Muscle layer of duodenum (tissue), 2 donors: ENCODE data around the gene ZNF569.
A peak's percentile ranks its signal among the peaks of the same experiment; 100 is the strongest.
"Not testable (repeated sequence)": the region's sequence is repeated elsewhere in the genome, so short reads cannot be mapped to it uniquely, and the experiment has no call there.

Source experiments
- H3K27ac ChIP-seq: one replicate; pipeline ENCODE4 v1.7.0; 2013; ENCODE audit warnings: mild to moderate bottlenecking, low read length
- H3K27me3 ChIP-seq: one replicate; pipeline ENCODE4 v1.7.0; 2013; ENCODE audit warnings: low read depth, mild to moderate bottlenecking, control low read depth, low read length
- H3K36me3 ChIP-seq, 2 donors: one replicate each; pipeline ENCODE4 v1.7.0; 2013; ENCODE audit warnings: low read length in 2 of 2, control low read depth in 1 of 2, mild to moderate bottlenecking in 1 of 2; ENCODE audit not compliant: insufficient read depth in 2 of 2, control insufficient read depth in 1 of 2
- H3K4me1 ChIP-seq, 2 donors: one replicate each; pipeline ENCODE4 v1.7.0; 2013; ENCODE audit warnings: low read length in 2 of 2, mild to moderate bottlenecking in 2 of 2, control low read depth in 1 of 2, moderate library complexity in 1 of 2; ENCODE audit not compliant: insufficient read depth in 2 of 2, control insufficient read depth in 1 of 2
- H3K4me3 ChIP-seq, 2 donors: one replicate each; pipeline ENCODE4 v1.7.0; 2013; ENCODE audit warnings: low read length in 2 of 2, low read depth in 1 of 2, mild to moderate bottlenecking in 1 of 2
- H3K9me3 ChIP-seq, 2 donors: one replicate each; pipeline ENCODE4 v1.7.0; 2013; ENCODE audit warnings: low read length in 2 of 2, control low read depth in 1 of 2, mild to moderate bottlenecking in 1 of 2; ENCODE audit not compliant: control insufficient read depth in 1 of 2
- donor health status: healthy.

The ZNF569 gene

DNA sequence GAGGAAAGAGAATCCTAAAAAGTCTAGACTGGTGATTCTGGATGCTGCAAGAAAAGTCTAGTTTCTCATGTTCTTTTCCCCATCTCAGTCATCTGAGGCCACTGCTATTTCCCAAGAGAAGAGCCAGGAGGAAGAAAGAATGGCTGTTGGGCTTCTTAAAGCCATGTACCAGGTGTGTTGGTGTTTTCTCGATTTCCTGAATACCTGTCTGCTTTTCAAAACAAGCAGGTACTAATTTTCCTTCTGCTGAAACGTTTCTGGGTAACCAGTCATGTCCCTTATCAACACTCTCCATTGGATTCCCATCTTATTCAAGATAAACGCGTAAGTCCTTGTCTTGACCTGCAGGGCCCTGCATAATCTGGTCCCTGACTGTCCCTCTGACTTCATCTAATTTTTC, 3.0 kb upstream of the ZNF569 start:
- Histone ChIP-seq H3K4me1 (peaks cover 0 to 16% of the 10 kb centered on the region in 2 donors), H3K36me3 (peaks cover 4 to 32% of the 10 kb centered on the region in 2 donors), H3K9me3 (peaks cover 4 to 10% of the 10 kb centered on the region in 2 donors), H3K27ac (no peak overlapping the region), H3K4me3 (peak overlapping the region; percentile 81 to 86), H3K27me3 (no peaks in the 10 kb centered on the region)

DNA sequence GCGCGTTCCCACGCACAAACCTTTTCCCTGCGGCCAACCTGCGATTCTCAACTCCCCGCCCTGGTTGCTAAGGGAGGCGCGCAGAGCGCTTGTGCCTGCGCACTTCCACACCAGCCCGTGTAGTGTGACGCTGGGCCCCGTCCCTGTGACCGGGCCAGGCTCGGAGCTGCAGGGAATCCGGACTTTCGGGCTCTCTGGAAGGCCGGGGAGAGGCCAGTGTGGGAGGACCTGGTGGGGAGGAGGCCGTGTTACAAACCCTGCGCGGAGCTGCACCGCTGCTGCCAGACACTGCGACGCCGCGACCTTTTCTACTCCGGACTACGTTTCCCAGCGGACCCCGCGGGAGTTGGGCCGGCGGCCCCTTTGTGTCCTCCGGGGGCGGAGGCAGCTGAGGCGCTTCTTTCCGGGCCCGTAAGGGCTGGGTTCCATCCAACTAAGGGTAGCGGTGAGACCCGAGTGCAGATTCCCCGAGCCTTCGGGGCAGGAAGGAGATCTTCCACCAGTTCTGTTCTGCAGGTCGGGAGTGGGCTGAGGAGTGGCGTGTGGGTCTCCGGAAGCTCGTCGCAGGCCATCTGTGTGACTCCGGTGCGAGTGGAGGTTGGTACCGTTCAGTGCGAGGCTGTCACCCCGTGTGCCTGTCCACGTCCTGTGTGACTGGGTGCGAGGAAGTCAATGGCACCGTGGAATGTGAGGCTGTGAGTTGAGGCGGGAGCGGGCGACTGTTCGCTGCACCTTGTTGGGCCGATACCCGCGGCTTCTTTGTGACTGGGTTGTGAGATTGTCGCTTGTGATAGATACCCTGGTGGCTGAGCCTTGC, 1.9 kb upstream of the ZNF569 start, which contains the start of gene ZNF570:
Gene ZNF570, plus strand, starts transcription at position 396 of the 817 bp plus-strand sequence. CDS start 999 bp downstream, outside the sequence.
- H3K4me3 ChIP-seq = peak within 1 kb of the TSS; percentile 81 to 86
- peak within 1 kb of the TSS; percentile 82 for H3K27ac ChIP-seq
- H3K36me3 ChIP-seq = peaks cover 4 to 32% of the 10 kb centered on the region in 2 donors
- H3K4me1 ChIP-seq = peaks cover 0 to 16% of the 10 kb centered on the region in 2 donors
- no peaks in the 10 kb centered on the region for H3K27me3 ChIP-seq
- H3K9me3 ChIP-seq = peaks cover 4 to 8% of the 10 kb centered on the region in 2 donors

DNA sequence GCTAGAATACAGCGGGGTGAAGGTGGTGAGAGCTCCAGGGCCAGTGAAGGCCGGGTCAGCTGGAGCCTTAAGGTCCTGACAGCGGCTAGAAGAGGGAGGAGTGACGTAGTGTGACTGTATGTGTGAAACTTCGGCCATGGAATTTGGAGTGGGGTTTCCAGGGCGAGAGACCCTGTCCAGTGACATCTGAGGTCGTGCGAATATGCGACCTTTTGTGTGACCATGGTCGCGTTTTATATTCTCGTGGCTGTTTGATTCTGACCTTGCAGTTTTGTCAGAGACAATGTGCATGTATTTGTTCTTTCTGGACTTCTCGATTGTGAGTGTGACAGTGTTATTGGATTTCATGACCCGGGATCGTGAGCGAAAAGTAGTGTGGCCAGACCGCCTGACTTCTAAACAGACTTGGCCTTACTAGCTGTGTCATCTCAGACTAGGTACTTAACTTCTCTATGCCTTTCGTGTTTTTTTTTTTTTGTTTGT, 405 bp upstream of the ZNF569 start:
- Histone ChIP-seq H3K4me3 (peak overlapping the region; percentile 81 to 95), H3K9me3 (peaks cover 6 to 7% of the 10 kb centered on the region in 2 donors), H3K27me3 (no peaks in the 10 kb centered on the region), H3K36me3 (peaks cover 6 to 36% of the 10 kb centered on the region in 2 donors), H3K4me1 (peaks cover 0 to 16% of the 10 kb centered on the region in 2 donors), H3K27ac (peak overlapping the region; percentile 53)

DNA sequence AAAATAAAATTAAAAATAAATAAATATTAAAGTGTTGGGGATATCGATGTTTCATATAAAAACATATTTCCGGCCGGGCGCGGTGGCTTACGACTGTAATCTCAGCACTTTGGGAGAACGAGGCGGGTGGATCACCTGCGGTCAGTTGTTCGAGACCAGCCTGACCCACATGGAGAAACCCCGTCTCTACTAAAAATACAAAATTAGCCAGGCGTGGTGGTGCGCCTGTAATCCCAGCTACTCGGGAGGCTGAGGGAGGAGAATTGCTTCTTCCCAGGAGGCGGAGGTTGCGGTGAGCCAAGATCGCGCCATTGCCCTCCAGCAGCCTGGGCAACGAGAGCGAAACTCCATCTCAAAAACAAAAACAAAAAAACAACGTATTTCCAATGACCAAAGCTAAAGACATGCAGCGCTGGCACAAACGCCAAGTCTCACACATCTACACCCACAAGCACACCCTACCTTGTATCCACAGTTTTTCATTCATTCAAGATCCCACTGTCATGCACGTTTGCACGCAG, 907 bp downstream of the ZNF569 start:
- H3K27me3 ChIP-seq = no peaks in the 10 kb centered on the region
- peak overlapping the region; percentile 81 to 95 for H3K4me3 ChIP-seq
- H3K9me3 ChIP-seq = peaks cover 15 to 18% of the 10 kb centered on the region in 2 donors
- peaks cover 0 to 16% of the 10 kb centered on the region in 2 donors for H3K4me1 ChIP-seq
- peak overlapping the region; percentile 53 for H3K27ac ChIP-seq
- H3K36me3 ChIP-seq = peaks cover 14 to 37% of the 10 kb centered on the region in 2 donors

DNA sequence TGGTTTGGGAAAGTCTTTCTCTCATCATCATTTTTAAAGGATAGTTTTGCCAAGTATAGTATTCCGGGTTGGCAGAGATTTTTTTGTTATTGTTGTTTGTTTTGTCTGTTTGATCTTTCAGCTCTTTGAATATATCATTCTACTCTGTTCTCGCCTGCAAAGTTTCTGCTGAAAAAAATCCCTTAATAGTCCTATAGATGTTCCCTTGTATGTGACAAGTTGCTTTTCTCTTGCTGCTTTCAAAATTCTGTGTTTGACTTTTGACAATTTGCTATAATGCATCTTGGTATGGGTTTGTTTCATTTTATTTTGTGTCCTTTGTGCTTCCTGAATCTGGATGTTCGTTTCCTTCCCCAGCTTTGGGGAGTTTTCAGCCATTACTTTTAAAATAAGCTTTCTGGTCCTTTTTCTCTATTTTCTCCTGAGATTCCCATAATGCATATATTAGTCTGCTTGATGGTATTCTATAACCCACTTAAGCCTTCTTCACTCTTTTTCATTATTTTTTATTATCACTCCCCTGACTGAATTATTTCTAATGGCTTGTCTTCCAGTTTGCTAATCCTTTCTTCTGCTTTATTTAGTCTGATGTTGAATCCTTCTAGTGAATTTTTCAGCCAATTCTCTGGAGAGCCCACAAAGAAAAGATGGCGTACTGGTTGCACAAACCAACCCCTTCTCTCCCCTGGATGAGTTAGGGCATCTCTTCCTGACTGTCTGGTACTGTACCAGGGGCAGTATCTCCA, 14.6 kb downstream of the ZNF569 start:
- Histone ChIP-seq H3K4me1 (no peaks in the 10 kb centered on the region), H3K36me3 (peaks cover 9 to 45% of the 10 kb centered on the region in 2 donors), H3K27ac (no peak overlapping the region), H3K27me3 (no peaks in the 10 kb centered on the region), H3K9me3 (peaks cover 63 to 91% of the 10 kb centered on the region in 2 donors), H3K4me3 (peak overlapping the region; percentile 21 to 63)

DNA sequence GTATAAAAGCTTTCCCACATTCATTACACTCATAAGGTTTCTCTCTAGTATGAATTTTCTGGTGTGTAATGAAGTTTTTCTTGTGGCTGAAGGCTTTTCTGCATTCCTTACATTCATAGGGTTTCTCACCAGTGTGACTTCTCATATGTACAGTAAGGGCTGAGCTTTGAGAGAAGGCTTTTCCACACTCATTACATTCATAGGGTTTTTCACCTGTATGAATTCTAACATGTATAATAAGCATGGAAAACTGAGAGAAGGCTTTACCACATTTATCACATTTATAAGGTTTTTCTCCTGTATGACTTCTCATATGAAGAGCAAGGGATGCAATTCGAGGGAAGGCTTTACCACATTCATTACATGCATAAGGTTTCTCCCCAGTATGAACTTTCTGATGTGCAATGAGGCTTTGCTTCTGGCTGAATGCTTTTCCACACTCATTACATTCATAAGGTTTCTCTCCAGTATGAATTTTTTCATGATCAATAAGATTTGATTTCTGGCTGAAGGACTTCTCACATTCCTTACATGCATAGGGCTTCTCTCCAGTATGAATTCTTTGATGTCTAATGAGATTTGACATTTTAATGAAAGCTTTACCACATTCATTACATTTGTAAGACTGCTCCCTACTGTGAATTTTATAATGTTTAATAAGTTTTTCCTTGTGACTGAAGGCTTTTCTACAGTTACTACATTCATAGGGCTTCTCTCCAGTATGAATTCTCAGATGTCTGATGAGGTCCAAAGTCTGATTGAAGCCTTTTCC, 53.7 kb downstream of the ZNF569 start:
- Histone ChIP-seq H3K4me3 (peak overlapping the region; percentile 37 to 61), H3K27ac (no peak overlapping the region), H3K36me3 (peaks cover 16 to 50% of the 10 kb centered on the region in 2 donors), H3K9me3 (peaks cover 65 to 84% of the 10 kb centered on the region in 2 donors), H3K4me1 (no peaks in the 10 kb centered on the region), H3K27me3 (no peaks in the 10 kb centered on the region)

DNA sequence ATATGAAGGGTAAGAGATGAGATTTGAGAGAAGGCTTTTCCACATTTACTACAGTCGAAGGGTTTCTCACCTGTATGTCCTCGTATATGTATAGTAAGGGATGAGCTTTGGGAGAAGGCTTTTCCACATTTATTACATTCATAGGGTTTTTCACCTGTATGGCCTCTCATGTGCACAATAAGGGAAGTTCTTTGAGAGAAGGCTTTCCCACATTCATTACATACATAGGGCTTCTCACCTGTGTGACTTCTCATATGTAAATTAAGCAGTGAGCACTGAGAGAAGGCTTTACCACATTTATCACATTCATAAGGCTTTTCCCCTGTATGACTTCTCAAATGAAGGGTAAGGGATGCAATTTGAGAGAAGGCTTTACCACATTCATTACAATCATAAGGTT, 54.5 kb downstream of the ZNF569 start:
- Histone ChIP-seq H3K36me3 (peaks cover 13 to 44% of the 10 kb centered on the region in 2 donors), H3K4me3 (peak overlapping the region; percentile 37 to 61), H3K27ac (no peak overlapping the region)

DNA sequence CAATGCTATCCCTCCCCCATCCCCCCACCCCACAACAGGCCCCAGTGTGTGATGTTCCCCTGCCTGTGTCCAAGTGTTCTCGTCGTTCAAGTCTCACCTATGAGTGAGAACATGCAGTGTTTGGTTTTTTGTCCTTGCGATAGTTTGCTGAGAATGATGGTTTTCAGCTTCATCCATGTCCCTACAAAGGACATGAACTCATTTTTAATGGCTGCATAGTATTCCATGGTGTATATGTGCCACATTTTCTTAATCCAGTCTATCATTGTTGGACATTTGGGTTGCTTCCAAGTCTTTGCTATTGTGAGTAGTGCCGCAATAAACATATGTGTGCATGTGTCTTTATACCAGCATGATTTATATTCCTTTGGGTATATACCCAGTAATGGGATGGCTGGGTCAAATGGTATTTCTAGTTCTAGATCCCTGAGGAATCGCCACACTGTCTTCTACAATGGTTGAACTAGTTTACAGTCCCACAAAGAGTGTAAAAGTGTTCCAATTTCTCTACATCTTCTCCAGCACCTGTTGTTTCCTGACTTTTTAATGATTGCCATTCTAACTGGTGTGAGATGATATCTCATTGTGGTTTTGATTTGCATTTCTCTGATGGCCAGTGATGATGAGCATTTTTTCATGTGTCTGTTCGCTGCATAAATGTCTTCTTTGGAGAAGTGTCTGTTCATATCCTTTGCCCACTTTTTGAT, 61.0 kb downstream of the ZNF569 start:
- peaks cover 45 to 82% of the 10 kb centered on the region in 2 donors for H3K9me3 ChIP-seq
- not testable (repeated sequence) for H3K36me3 ChIP-seq, H3K4me1 ChIP-seq, H3K4me3 ChIP-seq, H3K27me3 ChIP-seq, H3K27ac ChIP-seq

More for the DNA sequence above, 54.5 kb downstream of the ZNF569 start:
- Histone ChIP-seq H3K27me3 (no peaks in the 10 kb centered on the region), H3K9me3 (peaks cover 68 to 86% of the 10 kb centered on the region in 2 donors), H3K4me1 (no peaks in the 10 kb centered on the region)

DNA sequence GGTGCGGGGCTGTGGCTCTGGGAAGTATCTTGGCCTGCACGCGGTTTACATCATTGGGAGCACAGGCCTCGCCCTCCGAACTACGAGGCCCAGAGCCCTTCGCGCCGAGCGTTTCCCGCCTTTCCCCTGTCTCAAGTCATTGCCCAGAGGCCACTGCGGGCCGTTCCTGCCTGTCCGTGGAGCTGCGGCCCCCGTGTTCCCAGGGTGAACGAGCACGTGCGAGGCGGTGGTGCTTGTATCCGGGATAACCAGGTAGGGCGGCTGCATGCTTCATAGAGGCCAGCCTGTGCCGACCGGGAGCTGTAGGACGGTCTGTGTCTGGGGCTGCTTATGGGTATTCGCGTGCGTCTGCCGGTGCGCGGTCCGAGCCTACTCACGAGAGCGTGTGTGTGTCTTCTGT, 63.8 kb downstream of the ZNF569 start:
- peak overlapping the region in 1 of 2 donors; percentile 59 for H3K4me3 ChIP-seq
- H3K36me3 ChIP-seq = no peaks in the 10 kb centered on the region
- no peaks in the 10 kb centered on the region for H3K4me1 ChIP-seq
- H3K9me3 ChIP-seq = peaks cover 37 to 77% of the 10 kb centered on the region in 2 donors
- H3K27me3 ChIP-seq = no peaks in the 10 kb centered on the region
- no peak overlapping the region for H3K27ac ChIP-seq

DNA sequence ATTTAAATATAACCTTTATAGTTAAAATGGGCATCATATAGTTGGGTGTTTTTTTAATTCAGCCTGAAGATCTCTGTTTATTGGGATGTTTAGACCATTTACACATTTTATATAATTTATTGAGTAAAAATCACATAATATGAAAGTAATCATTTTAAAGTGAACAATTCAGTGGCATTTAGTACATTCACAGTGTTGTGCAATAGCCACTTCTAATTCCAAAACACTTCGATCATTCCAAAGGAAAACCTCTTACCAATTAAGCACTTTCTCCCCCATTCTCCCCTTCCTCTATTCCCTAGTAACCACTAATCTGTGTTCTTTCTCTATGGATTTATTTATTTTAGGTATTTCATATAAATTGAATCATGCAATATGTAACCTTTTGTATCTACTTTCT, 66.2 kb downstream of the ZNF569 start:
- Histone ChIP-seq H3K36me3 (no peaks in the 10 kb centered on the region), H3K4me1 (no peaks in the 10 kb centered on the region), H3K9me3 (peaks cover 27 to 83% of the 10 kb centered on the region in 2 donors), H3K4me3 (peak overlapping the region in 1 of 2 donors; percentile 59), H3K27me3 (no peaks in the 10 kb centered on the region), H3K27ac (no peak overlapping the region)
